ENCODE measurements around the gene CFAP141. TPM values are rescaled to one million over a fixed set of nuclear protein-coding genes. Genes with fewer than 3 reads are reported as not detected.

CFAP141 gene
- total RNA-seq, 1 donor from 2014 or later = not detected

DNA sequence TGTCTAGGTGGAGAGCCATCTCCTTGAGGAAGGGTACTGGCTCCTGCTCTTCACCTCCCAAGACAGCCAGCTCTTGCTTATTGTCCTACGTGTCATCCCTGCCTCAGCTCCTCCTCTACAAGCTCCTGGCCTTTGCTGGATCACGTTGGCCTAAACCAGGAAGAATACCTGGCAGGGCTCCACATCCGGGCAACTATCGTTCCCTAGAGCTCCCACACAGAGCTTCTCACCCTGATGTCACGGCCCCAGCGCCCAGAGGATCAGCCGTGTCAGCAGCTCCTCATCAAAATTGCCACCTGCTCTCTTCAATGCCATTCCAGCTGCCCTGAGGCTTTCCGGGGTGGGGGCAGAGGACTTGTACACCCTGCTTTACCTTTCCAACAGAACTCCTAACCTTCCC lies 12.3 kb downstream of the CFAP141 start:
- Mint-ChIP-seq H3K9me3 (ENCODE audit: low read depth) (no peaks in the 10 kb centered on the region), H3K4me1 (ENCODE audit: low read depth) (peaks cover 23% of the 10 kb centered on the region), H3K27me3 (peaks cover 10% of the 10 kb centered on the region), H3K36me3 (ENCODE audit: insufficient read depth) (no peaks in the 10 kb centered on the region), H3K4me3 (ENCODE audit: low read depth) (no peak overlapping the region), H3K27ac (no peak overlapping the region)
- no peak for DNase-seq (ENCODE audit: low spot score, unreplicated experiment)
- TF ChIP-seq, protein P1, sequence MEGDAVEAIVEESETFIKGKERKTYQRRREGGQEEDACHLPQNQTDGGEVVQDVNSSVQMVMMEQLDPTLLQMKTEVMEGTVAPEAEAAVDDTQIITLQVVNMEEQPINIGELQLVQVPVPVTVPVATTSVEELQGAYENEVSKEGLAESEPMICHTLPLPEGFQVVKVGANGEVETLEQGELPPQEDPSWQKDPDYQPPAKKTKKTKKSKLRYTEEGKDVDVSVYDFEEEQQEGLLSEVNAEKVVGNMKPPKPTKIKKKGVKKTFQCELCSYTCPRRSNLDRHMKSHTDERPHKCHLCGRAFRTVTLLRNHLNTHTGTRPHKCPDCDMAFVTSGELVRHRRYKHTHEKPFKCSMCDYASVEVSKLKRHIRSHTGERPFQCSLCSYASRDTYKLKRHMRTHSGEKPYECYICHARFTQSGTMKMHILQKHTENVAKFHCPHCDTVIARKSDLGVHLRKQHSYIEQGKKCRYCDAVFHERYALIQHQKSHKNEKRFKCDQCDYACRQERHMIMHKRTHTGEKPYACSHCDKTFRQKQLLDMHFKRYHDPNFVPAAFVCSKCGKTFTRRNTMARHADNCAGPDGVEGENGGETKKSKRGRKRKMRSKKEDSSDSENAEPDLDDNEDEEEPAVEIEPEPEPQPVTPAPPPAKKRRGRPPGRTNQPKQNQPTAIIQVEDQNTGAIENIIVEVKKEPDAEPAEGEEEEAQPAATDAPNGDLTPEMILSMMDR (IDR thresholded peaks at IDR 0.05; ENCODE audit: unreplicated experiment) = no peak

DNA sequence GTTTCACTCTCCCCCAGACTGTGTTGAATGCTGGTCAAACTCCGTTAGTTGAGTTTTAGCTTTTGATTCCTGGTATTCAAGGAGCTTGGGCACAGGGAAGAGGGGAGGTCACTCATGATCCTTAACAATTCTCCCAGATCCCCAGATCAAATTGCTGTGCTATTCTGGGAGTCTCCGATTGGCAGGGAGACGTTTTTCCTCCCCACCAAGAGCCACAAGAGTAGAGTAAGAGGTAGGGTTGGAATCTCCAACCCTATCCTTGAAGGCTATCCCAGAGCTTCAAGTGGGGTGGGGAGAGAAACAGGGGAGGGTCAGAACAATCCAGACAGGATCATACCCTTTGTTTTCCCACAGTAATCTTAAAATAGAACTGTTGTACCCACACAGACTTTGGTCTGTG lies 13.7 kb downstream of the CFAP141 start:
- Mint-ChIP-seq H3K4me3 (ENCODE audit: low read depth) (no peak overlapping the region), H3K27ac (no peak overlapping the region), H3K9me3 (ENCODE audit: low read depth) (no peaks in the 10 kb centered on the region), H3K36me3 (ENCODE audit: insufficient read depth) (no peaks in the 10 kb centered on the region), H3K4me1 (ENCODE audit: low read depth) (peaks cover 24% of the 10 kb centered on the region), H3K27me3 (peaks cover 10% of the 10 kb centered on the region)
- no peak for DNase-seq (ENCODE audit: low spot score, unreplicated experiment)
- TF ChIP-seq, protein P1 (IDR thresholded peaks at IDR 0.05; ENCODE audit: unreplicated experiment) = no peak

DNA sequence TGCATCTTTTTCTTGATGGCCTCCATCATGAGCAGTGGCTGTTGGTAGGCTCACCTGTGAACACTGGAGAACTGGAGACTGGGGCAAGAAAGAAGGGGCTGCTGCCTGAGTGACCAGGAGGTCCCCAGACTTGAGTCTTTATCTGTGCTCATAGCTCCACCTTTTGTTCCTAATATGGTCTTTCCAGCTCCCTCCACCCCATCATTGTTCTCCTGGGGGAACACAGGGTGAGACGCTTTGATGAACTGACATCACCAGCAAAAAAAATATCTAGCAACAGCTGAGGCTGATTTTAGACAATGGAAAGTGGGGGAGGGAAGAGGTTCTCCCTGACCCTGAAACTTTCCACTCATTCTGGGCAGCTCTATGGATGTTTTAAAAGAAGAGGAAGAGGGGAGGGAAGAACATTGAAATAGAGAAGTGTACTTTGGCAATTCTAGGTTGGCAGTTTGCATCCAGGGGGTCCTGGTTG lies 14.1 kb downstream of the CFAP141 start, which contains the start of gene TPM3:
TPM3 (minus strand) TSS at position 111 of the 472 bp plus-strand sequence; CDS start at position 29, 82 bp downstream.
- TF ChIP-seq, protein P1 (IDR thresholded peaks at IDR 0.05; ENCODE audit: unreplicated experiment) = no peak
- no peak within 1 kb of the TSS for H3K4me3 Mint-ChIP-seq (ENCODE audit: low read depth)
- peaks cover 27% of the 10 kb centered on the region for H3K4me1 Mint-ChIP-seq (ENCODE audit: low read depth)
- peak within 1 kb of the TSS; percentile 91 for H3K27ac Mint-ChIP-seq
- DNase-seq (ENCODE audit: low spot score, unreplicated experiment) = no peak
- no peaks in the 10 kb centered on the region for H3K9me3 Mint-ChIP-seq (ENCODE audit: low read depth)
- peaks cover 10% of the 10 kb centered on the region for H3K27me3 Mint-ChIP-seq
- H3K36me3 Mint-ChIP-seq (ENCODE audit: insufficient read depth) = no peaks in the 10 kb centered on the region

DNA sequence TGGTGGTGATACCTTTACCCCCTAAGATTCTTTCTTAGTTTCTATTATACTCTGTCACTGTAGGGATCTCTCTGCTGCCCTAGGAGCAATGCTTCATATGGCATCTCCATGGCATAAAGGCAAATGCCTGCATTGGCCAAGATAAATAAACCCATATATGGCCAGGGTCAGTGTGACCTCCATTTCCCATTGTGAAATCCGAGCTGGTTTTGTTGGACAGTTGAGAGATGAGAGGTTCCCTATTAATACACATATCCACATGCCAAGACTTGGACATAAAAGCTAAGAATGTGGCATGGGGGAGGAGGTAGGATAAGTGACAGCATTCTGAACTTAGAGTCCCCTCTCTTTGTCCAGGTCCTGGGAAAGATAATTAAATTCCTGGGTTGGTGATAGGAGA lies 15.6 kb downstream of the CFAP141 start:
- TF ChIP-seq, protein P1 (IDR thresholded peaks at IDR 0.05; ENCODE audit: unreplicated experiment) = no peak
- Mint-ChIP-seq H3K4me1 (ENCODE audit: low read depth) (peaks cover 38% of the 10 kb centered on the region), H3K27ac (no peak overlapping the region), H3K27me3 (peaks cover 10% of the 10 kb centered on the region), H3K4me3 (ENCODE audit: low read depth) (no peak overlapping the region), H3K36me3 (ENCODE audit: insufficient read depth) (no peaks in the 10 kb centered on the region), H3K9me3 (ENCODE audit: low read depth) (no peaks in the 10 kb centered on the region)
- DNase-seq (ENCODE audit: low spot score, unreplicated experiment) = no peak

DNA sequence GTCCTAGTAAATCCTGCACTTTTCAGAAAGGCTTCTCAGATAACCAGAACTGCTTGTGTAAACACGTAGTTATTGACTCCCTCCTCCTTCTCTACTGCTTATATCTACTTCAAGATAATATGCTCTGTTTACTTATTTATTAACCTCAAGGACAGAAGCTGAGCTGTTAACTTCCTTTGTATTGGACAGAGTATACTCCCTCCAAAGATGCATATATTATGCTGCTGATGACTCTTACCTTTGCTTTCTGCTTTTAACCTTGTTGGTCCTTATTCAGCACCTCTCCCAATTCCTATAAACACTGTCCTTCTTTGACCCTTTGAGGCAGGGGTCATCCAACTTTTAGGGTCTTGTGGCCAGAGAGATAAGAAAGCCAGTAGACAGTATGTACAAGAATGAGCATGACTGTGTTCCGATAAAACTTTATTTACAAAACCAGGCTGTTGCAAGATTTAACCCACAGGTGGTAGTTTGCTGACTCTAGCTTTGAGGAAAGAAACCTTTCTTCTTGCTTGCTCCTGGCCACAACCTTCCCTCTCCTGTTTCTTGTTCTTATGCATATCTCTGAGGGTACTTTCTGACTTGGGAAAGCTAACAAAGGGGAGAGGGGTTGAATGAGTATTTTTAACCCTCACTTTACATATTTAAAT lies 19.2 kb downstream of the CFAP141 start:
- TF ChIP-seq, protein P1 (IDR thresholded peaks at IDR 0.05; ENCODE audit: unreplicated experiment) = no peak
- Mint-ChIP-seq H3K4me3 (ENCODE audit: low read depth) (no peak overlapping the region), H3K27ac (peak overlapping the region; percentile 89)

More for the DNA sequence above, 19.2 kb downstream of the CFAP141 start:
- Mint-ChIP-seq H3K36me3 (ENCODE audit: insufficient read depth) (no peaks in the 10 kb centered on the region), H3K9me3 (ENCODE audit: low read depth) (no peaks in the 10 kb centered on the region), H3K27me3 (no peaks in the 10 kb centered on the region), H3K4me1 (ENCODE audit: low read depth) (peaks cover 36% of the 10 kb centered on the region)
- no peak for DNase-seq (ENCODE audit: low spot score, unreplicated experiment)

All from progenitor cell of endocrine pancreas (in vitro differentiated cells).